Measurements from ENCODE around the gene MYMX. TPM values are rescaled to one million over a fixed set of nuclear protein-coding genes. Genes with fewer than 3 reads are reported as not detected.
"Not testable (repeated sequence)": the region's sequence is repeated elsewhere in the genome, so short reads cannot be mapped to it uniquely, and the experiment has no call there.

Gene MYMX
- total RNA-seq, 1 donor from 2014 or later, result 0.91 TPM

DNA sequence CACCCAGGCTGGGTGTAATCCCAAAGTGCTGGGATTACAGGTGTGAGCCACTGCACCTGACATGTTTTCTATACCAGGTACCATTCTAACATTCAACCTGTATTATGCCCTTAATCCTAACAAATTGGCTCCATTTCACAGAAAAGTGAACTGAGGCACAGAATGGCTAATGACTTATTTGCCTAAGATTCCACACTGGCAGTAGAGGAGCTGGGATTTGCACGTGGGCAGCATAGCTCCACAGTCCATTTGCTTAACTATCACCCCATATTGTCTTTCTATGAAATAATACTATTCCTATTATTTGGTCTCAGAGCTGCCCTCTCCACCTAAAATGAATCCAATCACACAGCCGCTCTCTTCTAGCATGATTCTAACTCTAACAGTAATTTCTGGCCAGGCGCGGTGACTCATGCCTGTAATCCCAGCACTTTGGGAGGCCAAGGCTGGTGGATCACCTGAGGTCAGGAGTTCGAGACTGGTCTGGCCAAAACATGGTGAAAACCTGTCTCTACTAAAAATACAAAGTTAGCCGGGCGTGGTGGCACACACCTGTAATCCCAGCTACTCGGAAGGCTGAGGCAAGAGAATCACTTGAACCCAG is 23.3 kb upstream of the MYMX start:
- TF ChIP-seq CTCF (IDR thresholded peaks at IDR 0.05; ENCODE audit: partially characterized antibody, unreplicated experiment), result no peak
- no peak for DNase-seq
- H3K27ac Mint-ChIP-seq (ENCODE audit: unreplicated experiment), result no peak overlapping the region
- H3K27me3 Mint-ChIP-seq (ENCODE audit: unreplicated experiment), result no peaks in the 10 kb centered on the region
- no peaks in the 10 kb centered on the region for H3K4me1 Mint-ChIP-seq (ENCODE audit: low read depth, unreplicated experiment)
- H3K36me3 Mint-ChIP-seq (ENCODE audit: unreplicated experiment), result no peaks in the 10 kb centered on the region
- H3K9me3 Mint-ChIP-seq (ENCODE audit: unreplicated experiment), result no peaks in the 10 kb centered on the region
- H3K4me3 Mint-ChIP-seq (ENCODE audit: unreplicated experiment), result no peak overlapping the region

- no peaks in the 10 kb centered on the region for H3K36me3 Mint-ChIP-seq (ENCODE audit: unreplicated experiment)
- H3K4me1 Mint-ChIP-seq (ENCODE audit: low read depth, unreplicated experiment), result no peaks in the 10 kb centered on the region
- no peaks in the 10 kb centered on the region for H3K9me3 Mint-ChIP-seq (ENCODE audit: unreplicated experiment)
- no peak for DNase-seq
- TF ChIP-seq CTCF (IDR thresholded peaks at IDR 0.05; ENCODE audit: partially characterized antibody, unreplicated experiment), result no peak
- H3K27ac Mint-ChIP-seq (ENCODE audit: unreplicated experiment), result no peak overlapping the region
- H3K27me3 Mint-ChIP-seq (ENCODE audit: unreplicated experiment), result no peaks in the 10 kb centered on the region
- H3K4me3 Mint-ChIP-seq (ENCODE audit: unreplicated experiment), result peak overlapping the region; percentile 25
Observed at GRCh38 chr6:44194326-44194725, 22.4 kb upstream of the MYMX start.

DNA sequence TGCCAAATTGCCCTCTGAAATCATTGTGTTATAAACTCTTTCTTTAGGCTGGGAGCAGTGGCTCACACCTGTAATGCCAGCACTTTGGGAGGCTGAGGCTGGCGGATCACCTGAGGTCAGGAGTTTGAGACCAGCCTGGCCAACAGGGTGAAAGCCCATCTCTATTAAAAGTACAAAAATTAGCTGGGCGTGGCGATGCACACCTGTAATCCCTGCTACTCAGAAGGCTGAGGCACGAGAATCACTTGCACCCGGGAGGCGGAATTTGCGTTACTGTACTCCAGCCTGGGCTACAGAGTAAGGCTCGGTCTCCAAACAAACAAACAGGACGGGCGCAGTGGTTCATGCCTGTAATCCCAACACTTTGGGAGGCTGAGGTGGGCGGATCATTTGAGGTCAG is 20.4 kb upstream of the MYMX start:
- not testable (repeated sequence) for H3K4me3 Mint-ChIP-seq (ENCODE audit: unreplicated experiment); H3K27ac Mint-ChIP-seq (ENCODE audit: unreplicated experiment); DNase-seq; H3K27me3 Mint-ChIP-seq (ENCODE audit: unreplicated experiment); H3K36me3 Mint-ChIP-seq (ENCODE audit: unreplicated experiment); H3K9me3 Mint-ChIP-seq (ENCODE audit: unreplicated experiment); H3K4me1 Mint-ChIP-seq (ENCODE audit: low read depth, unreplicated experiment)

- Mint-ChIP-seq H3K27ac (ENCODE audit: unreplicated experiment) (no peak overlapping the region), H3K9me3 (ENCODE audit: unreplicated experiment) (no peaks in the 10 kb centered on the region), H3K27me3 (ENCODE audit: unreplicated experiment) (no peaks in the 10 kb centered on the region)
Observed at GRCh38 chr6:44198684-44199083, 18.0 kb upstream of the MYMX start.

GRCh38 chr6:44199883-44200282 is 16.8 kb upstream of the MYMX start:
- no peak overlapping the region for H3K4me3 Mint-ChIP-seq (ENCODE audit: unreplicated experiment)
- H3K9me3 Mint-ChIP-seq (ENCODE audit: unreplicated experiment), result no peaks in the 10 kb centered on the region
- no peaks in the 10 kb centered on the region for H3K27me3 Mint-ChIP-seq (ENCODE audit: unreplicated experiment)
- TF ChIP-seq CTCF (IDR thresholded peaks at IDR 0.05; ENCODE audit: partially characterized antibody, unreplicated experiment), result no peak
- H3K36me3 Mint-ChIP-seq (ENCODE audit: unreplicated experiment), result no peaks in the 10 kb centered on the region
- no peak for DNase-seq
- no peak overlapping the region for H3K27ac Mint-ChIP-seq (ENCODE audit: unreplicated experiment)
- peaks cover 11% of the 10 kb centered on the region for H3K4me1 Mint-ChIP-seq (ENCODE audit: low read depth, unreplicated experiment)

More at GRCh38 chr6:44198684-44199083, 18.0 kb upstream of the MYMX start:
- H3K36me3 Mint-ChIP-seq (ENCODE audit: unreplicated experiment), result no peaks in the 10 kb centered on the region
- H3K4me3 Mint-ChIP-seq (ENCODE audit: unreplicated experiment), result no peak overlapping the region
- DNase-seq, result no peak
- no peak for TF ChIP-seq CTCF (IDR thresholded peaks at IDR 0.05; ENCODE audit: partially characterized antibody, unreplicated experiment)
- peaks cover 11% of the 10 kb centered on the region for H3K4me1 Mint-ChIP-seq (ENCODE audit: low read depth, unreplicated experiment)

All from glutamatergic neuron (in vitro differentiated cells).